Sigmoid colon (tissue), 4 donors: ENCODE measurements around the gene BHLHE23.

Source experiments
- CTCF ChIP-seq, 4 experiments: fragments of 450-650 bp in 3 of 4; fragments of 200-600 bp in 1 of 4; IDR thresholded peaks; one replicate each; pipeline ENCODE4 v1.5.1; 2016 to 2019; ENCODE audit warnings: antibody characterized with exemption in 4 of 4, mild to moderate bottlenecking in 3 of 4, moderate library complexity in 2 of 4
- EP300 ChIP-seq, 4 donors: sonication (generic); formaldehyde crosslinking; IDR thresholded peaks; one replicate each; pipeline ENCODE4 v1.6.1; 2017; ENCODE audit warnings: antibody characterized with exemption in 4 of 4
- POLR2A ChIP-seq, 2 donors: fragments of 450-650 bp; IDR thresholded peaks; one replicate each; pipeline ENCODE4 v1.6.1; 2016; ENCODE audit warnings: antibody characterized with exemption in 2 of 2, mild to moderate bottlenecking in 2 of 2, moderate library complexity in 2 of 2
- POLR2AphosphoS5 ChIP-seq, 4 donors: sonication (generic); formaldehyde crosslinking; IDR thresholded peaks; one replicate each; pipeline ENCODE4 v1.6.1; 2017; ENCODE audit warnings: antibody characterized with exemption in 4 of 4

DNA sequence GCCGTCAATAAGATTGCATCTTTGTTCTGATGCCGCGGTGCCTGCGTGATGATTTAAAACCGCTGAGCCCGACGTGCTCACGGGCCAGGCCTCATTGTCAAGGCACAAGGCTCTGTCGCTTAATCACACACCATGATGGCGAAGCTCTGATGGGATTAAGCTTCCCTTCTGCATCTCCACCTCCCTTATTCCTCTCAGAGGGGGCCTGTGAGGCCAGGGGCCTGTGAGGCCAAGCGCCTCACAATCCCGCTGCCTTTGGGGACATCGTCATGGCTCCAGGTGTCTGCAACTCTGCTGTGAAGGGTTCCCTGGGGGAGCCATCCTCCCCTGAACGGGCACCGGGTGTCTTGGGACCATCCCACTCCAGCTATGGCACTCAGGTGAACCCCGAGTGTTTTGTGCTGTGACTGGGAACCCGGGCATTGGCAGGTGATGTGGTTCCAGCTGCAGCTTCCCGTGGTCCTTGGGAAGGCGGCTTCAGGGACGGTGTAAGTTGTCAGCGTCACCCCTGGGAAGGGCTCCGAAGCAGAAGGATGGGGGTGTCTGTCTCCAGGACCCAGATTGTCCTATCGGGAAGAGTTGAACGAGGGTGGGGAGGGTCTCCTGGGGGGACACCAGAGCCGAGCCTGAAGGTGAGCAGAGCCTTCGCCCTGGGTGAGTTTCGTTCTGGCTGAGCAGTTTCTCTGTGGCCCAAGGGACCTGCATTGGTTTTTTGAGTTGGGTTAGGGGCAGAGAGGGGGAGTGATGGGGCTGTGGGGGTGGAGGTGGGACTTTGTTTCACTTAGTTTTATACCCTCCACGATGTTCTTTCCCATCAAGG lies 18.0 kb upstream of the BHLHE23 start:
- no peak for TF ChIP-seq EP300 (IDR thresholded peaks at IDR 0.05)
- no peak for TF ChIP-seq CTCF (IDR thresholded peaks at IDR 0.05)
- TF ChIP-seq POLR2A (IDR thresholded peaks at IDR 0.05): no peak
- TF ChIP-seq POLR2AphosphoS5 (IDR thresholded peaks at IDR 0.05): no peak
